HCT116 (cell line): ENCODE data around the gene BTD. TPM values are rescaled to one million over a fixed set of nuclear protein-coding genes. Genes with fewer than 3 reads are reported as not detected.

Experiments used
- ATAC-seq: fragments of 200-7000 bp; cut with Tn5 transposase; 2 replicates; pipeline ENCODE4 v1.9.1; 2020; ENCODE audit warnings: mild to moderate bottlenecking, moderate library complexity
- BruUV-seq: library from RNA; stranded (reverse); fragments of 400-500 nt; replicated peaks from 2 replicates; lab custom pipeline; 2021; lab: Mats Ljungman, UMichigan
- CTCF ChIA-PET: fragments of 300-600 bp; sonication (Branson Sonifier 250); formaldehyde crosslinking; loops from one replicate; lab custom pipeline; 2021; ENCODE audit warnings: antibody characterized with exemption; lab: Charles Lee
- POLR2A ChIA-PET: fragments of 300-600, 350-600 bp; sonication (Branson Sonifier 250); formaldehyde crosslinking; loops from one replicate; lab custom pipeline; 2021; ENCODE audit warnings: antibody characterized with exemption; lab: Charles Lee
- RAD21 ChIA-PET, 2 experiments: fragments of 300-600 bp; sonication (Branson Sonifier 250); formaldehyde crosslinking; loops; one replicate each; lab custom pipeline; 2023; ENCODE audit warnings: low total read pairs in 2 of 2; ENCODE audit not compliant: uncharacterized antibody in 2 of 2, unreplicated experiment in 2 of 2, low non-redundant PET in 1 of 2; lab: Charles Lee
- DNase-seq: peaks from one replicate; pipeline ENCODE4 v3.0.0-alpha.2; 2010; ENCODE audit warnings: low read depth, low spot score
- H2AFZ ChIP-seq: fragments of 200-600 bp; shearing (Covaris generic), sonication (generic); 2 replicates; pipeline ENCODE4 v1.6.1; 2017; ENCODE audit warnings: low read depth, mixed run types, mixed read lengths, antibody characterized with exemption, low read length; ENCODE audit not compliant: poor library complexity, severe bottlenecking
- H3K27ac ChIP-seq: 2 replicates; pipeline ENCODE4 v1.5.1; 2012; ENCODE audit warnings: low read depth, low read length
- H3K27me3 ChIP-seq: fragments of 200-600 bp; sonication (generic); 2 replicates; pipeline ENCODE4 v1.6.1; 2016; ENCODE audit warnings: mixed run types, low read length, mixed read lengths; ENCODE audit not compliant: insufficient read depth
- H3K36me3 ChIP-seq, 2 experiments: fragments of 200-500 bp in 1 of 2; fragments of 200-600 bp in 1 of 2; sonication (Bioruptor generic) in 1 of 2; sonication (generic) in 1 of 2; 2 replicates each; pipeline versions ENCODE4 v1.5.1 to v1.6.1; 2014 to 2016; ENCODE audit warnings: low read length in 2 of 2, inconsistent platforms in 1 of 2, mixed read lengths in 1 of 2, mixed run types in 1 of 2; ENCODE audit not compliant: insufficient read depth in 2 of 2, control insufficient read depth in 1 of 2
- H3K4me1 ChIP-seq, 2 experiments: fragments of 200-600 bp in 1 of 2; sonication (generic) in 1 of 2; 2 replicates each; pipeline versions ENCODE4 v1.5.1 to v1.6.1; 2012 to 2017; ENCODE audit warnings: low read length in 2 of 2, inconsistent platforms in 1 of 2, mild to moderate bottlenecking in 1 of 2, mixed read lengths in 1 of 2, mixed run types in 1 of 2, moderate library complexity in 1 of 2; ENCODE audit not compliant: insufficient read depth in 2 of 2, control insufficient read depth in 1 of 2
- H3K4me2 ChIP-seq: fragments of 200-600 bp; sonication (generic); 2 replicates; pipeline ENCODE4 v1.6.1; 2017; ENCODE audit warnings: mixed run types, low read length, mixed read lengths
- H3K4me3 ChIP-seq, 2 experiments: fragments of 200-600 bp in 1 of 2; sonication (generic) in 1 of 2; replicated peaks in 1 of 2; 2 replicates each; pipeline ENCODE4 v1.5.1; 2011 to 2016; ENCODE audit warnings: low read length in 2 of 2, control low read depth in 1 of 2, low read depth in 1 of 2, mild to moderate bottlenecking in 1 of 2, mixed read lengths in 1 of 2, mixed run types in 1 of 2
- H3K79me2 ChIP-seq: fragments of 200-600 bp; sonication (generic); 2 replicates; pipeline ENCODE4 v1.6.1; 2017; ENCODE audit warnings: mild to moderate bottlenecking, mixed run types, low read length, moderate library complexity, mixed read lengths; ENCODE audit not compliant: insufficient read depth
- H3K9ac ChIP-seq: fragments of 200-600 bp; sonication (generic); 2 replicates; pipeline ENCODE4 v1.6.1; 2016; ENCODE audit warnings: low read length, mixed read lengths
- H3K9me2 ChIP-seq: fragments of 200-600 bp; sonication (generic), shearing (Covaris generic); 2 replicates; pipeline ENCODE4 v1.6.1; 2017; ENCODE audit warnings: mixed run types, mild to moderate bottlenecking, moderate library complexity; ENCODE audit not compliant: insufficient read depth
- H3K9me3 ChIP-seq, 2 experiments: fragments of 200-500 bp in 1 of 2; fragments of 200-600 bp in 1 of 2; sonication (Bioruptor generic) in 1 of 2; sonication (generic) in 1 of 2; 2 replicates each; pipeline ENCODE4 v1.6.1; 2014 to 2017; ENCODE audit warnings: low read length in 2 of 2, mixed read lengths in 2 of 2, inconsistent platforms in 1 of 2, low read depth in 1 of 2, mild to moderate bottlenecking in 1 of 2, mixed run types in 1 of 2, moderate library complexity in 1 of 2; ENCODE audit not compliant: control insufficient read depth in 1 of 2, insufficient read depth in 1 of 2
- H4K20me1 ChIP-seq: fragments of 200-600 bp; sonication (generic), shearing (Covaris generic); 2 replicates; pipeline ENCODE4 v1.6.1; 2017; ENCODE audit warnings: mixed run types, mild to moderate bottlenecking, moderate library complexity; ENCODE audit not compliant: insufficient read depth
- EGR1 ChIP-seq: IDR thresholded peaks from 2 replicates; pipeline ENCODE4 v1.6.1; 2012; ENCODE audit warnings: low read depth
- FOSL1 ChIP-seq: IDR thresholded peaks from 2 replicates; pipeline ENCODE4 v1.6.1; 2012; ENCODE audit warnings: low read depth
- JUND ChIP-seq: IDR thresholded peaks from 2 replicates; pipeline ENCODE4 v1.6.1; 2012
- MAX ChIP-seq: IDR thresholded peaks from 2 replicates; pipeline ENCODE4 v1.6.1; 2012
- POLR2A ChIP-seq: IDR thresholded peaks from 2 replicates; pipeline ENCODE4 v1.7.0; 2011; ENCODE audit warnings: borderline replicate concordance; ENCODE audit not compliant: insufficient read depth, insufficient read length; ENCODE audit errors: extremely low read depth
- POLR2AphosphoS5 ChIP-seq: IDR thresholded peaks from 2 replicates; pipeline ENCODE4 v1.6.1; 2011; ENCODE audit warnings: mild to moderate bottlenecking, low read depth, low read length, moderate library complexity
- RAD21 ChIP-seq: IDR thresholded peaks from 2 replicates; pipeline ENCODE4 v1.6.1; 2012; ENCODE audit warnings: low read depth, mild to moderate bottlenecking
- REST ChIP-seq: IDR thresholded peaks from 2 replicates; pipeline ENCODE4 v1.6.1; 2012; ENCODE audit warnings: low read depth
- ZBTB33 ChIP-seq: IDR thresholded peaks from 2 replicates; pipeline ENCODE4 v1.6.1; 2011; ENCODE audit warnings: mild to moderate bottlenecking, low read length, moderate library complexity; ENCODE audit not compliant: insufficient replicate concordance; ENCODE audit errors: extremely low read depth
- intact Hi-C: fragments of 100-400 bp; cut with micrococcal nuclease; formaldehyde crosslinking; loops from 2 replicates; pipeline ENCODE4 v1.10.0; 2022
- total RNA-seq: library from RNA; stranded (reverse); gene quantifications from one replicate; pipeline ENCODE4 v1.2.1, GENCODE V29; 2021; ENCODE audit not compliant: unreplicated experiment

BTD gene
- total RNA-seq, 1 experiment from 2014 or later, result 5.0 TPM

- TF ChIP-seq REST (no peak), EGR1 (no peak)
- TF ChIP-seq, all 23 proteins: peak for 0
These were observed 64.1 kb downstream of the BTD start (continued) for GRCh38 chr3:15665510-15666150.

DNA sequence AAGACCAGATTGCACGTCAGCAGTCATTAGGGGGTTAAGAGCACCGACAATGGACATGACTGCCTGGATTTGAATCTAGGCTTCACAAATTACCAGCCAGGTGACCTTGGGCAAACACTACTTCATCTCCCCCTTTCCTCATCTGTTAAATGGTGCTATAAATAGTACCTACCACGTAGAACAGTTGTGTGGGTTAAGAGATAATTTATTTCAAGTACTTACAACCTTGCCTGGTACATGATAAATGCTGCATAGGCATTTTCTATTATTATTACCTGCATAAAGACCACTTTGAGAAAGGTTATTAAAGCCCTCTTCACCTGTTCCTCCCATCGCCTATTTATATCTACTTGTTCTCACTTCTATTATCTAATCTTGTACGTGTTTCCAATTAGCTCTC lies 64.7 kb downstream of the BTD start:
- CTCF ChIA-PET, result no interaction called here

More for the DNA sequence above, 64.7 kb downstream of the BTD start:
- no peak for DNase-seq
- no peaks in the 10 kb centered on the region for H3K9me2 ChIP-seq
- H3K27ac ChIP-seq, result no peak overlapping the region
- no peaks in the 10 kb centered on the region for H3K27me3 ChIP-seq
- no peaks in the 10 kb centered on the region for H3K9me3 ChIP-seq
- intact Hi-C loops, result no loop called here
- no peaks in the 10 kb centered on the region for H4K20me1 ChIP-seq
- no peak overlapping the region for H3K4me3 ChIP-seq
- H3K9ac ChIP-seq, result no peak overlapping the region
- POLR2A ChIA-PET, result no interaction called here
- peaks cover 0 to 19% of the 10 kb centered on the region in 2 experiments; a peak in 3 of 4 replicates for H3K36me3 ChIP-seq
- RAD21 ChIA-PET, result no interaction called here
- TF ChIP-seq POLR2AphosphoS5, result no peak
- TF ChIP-seq FOSL1, result no peak
- TF ChIP-seq REST, result no peak
- no peak for TF ChIP-seq RAD21
- no peak for TF ChIP-seq ZBTB33
- no peak for TF ChIP-seq POLR2A
- no peak for TF ChIP-seq JUND
- TF ChIP-seq MAX, result no peak
- ATAC-seq, result no peak
- no TSS peak for BruUV-seq
- H2AFZ ChIP-seq, result no peak overlapping the region
- H3K4me1 ChIP-seq, result no peaks in the 10 kb centered on the region
- no peaks in the 10 kb centered on the region for H3K79me2 ChIP-seq
- no peak overlapping the region for H3K4me2 ChIP-seq
